B cell (primary cell): ENCODE results near the gene LRRC4C. TPM values are rescaled to one million over a fixed set of nuclear protein-coding genes. Genes with fewer than 3 reads are reported as not detected.

Experiments
- ATAC-seq: fragments of 200-7000 bp; cut with Tn5 transposase; one replicate; pipeline ENCODE4 v1.10.0; 2021; ENCODE audit warnings: low read depth, mild to moderate bottlenecking, moderate number of reproducible peaks, moderate library complexity
- CTCF ChIA-PET: fragments of 350-600 bp; sonication (Branson Sonifier 250); formaldehyde crosslinking; loops from one replicate; lab custom pipeline; 2021; ENCODE audit warnings: antibody characterized with exemption, inconsistent platforms; lab: Charles Lee
- POLR2A ChIA-PET: fragments of 350-600 bp; sonication (Branson Sonifier 250); formaldehyde crosslinking; loops from one replicate; lab custom pipeline; 2021; ENCODE audit warnings: antibody characterized with exemption; lab: Charles Lee
- DNase-seq: peaks from one replicate; pipeline ENCODE4 v3.0.0; 2013
- H2AFZ ChIP-seq: 2 replicates; pipeline ENCODE4 v1.6.1; 2012; ENCODE audit warnings: mild to moderate bottlenecking, low read depth, low read length; ENCODE audit not compliant: insufficient read depth, poor library complexity, severe bottlenecking
- H3K27ac ChIP-seq, 2 donors: 1 replicate in 1 of 2; 2 replicates in 1 of 2; pipeline ENCODE4 v1.5.1; 2012 to 2013; ENCODE audit warnings: low read length in 2 of 2, mild to moderate bottlenecking in 2 of 2, moderate library complexity in 1 of 2
- H3K27me3 ChIP-seq, 4 experiments: fragments of 200-600 bp in 1 of 4; sonication (generic) in 1 of 4; replicated peaks in 1 of 4; 1 replicate in 2 of 4; 2 replicates in 2 of 4; pipeline versions ENCODE4 v1.6.1 to v1.7.0; 2013 to 2016; ENCODE audit warnings: low read length in 3 of 4, mild to moderate bottlenecking in 2 of 4, mixed read lengths in 1 of 4, moderate library complexity in 1 of 4; ENCODE audit not compliant: insufficient read depth in 4 of 4, control insufficient read depth in 3 of 4; ENCODE audit errors: control extremely low read depth in 1 of 4
- H3K36me3 ChIP-seq, 2 experiments: replicated peaks in 1 of 2; 1 replicate in 1 of 2; 2 replicates in 1 of 2; pipeline versions ENCODE4 v1.6.1 to v1.7.1; 2013; ENCODE audit warnings: low read length in 1 of 2; ENCODE audit not compliant: insufficient read depth in 2 of 2, control insufficient read depth in 1 of 2; ENCODE audit errors: control extremely low read depth in 1 of 2, extremely low read depth in 1 of 2
- H3K4me1 ChIP-seq, 2 donors: fragments of 200-600 bp in 1 of 2; sonication (generic) in 1 of 2; 1 replicate in 1 of 2; 2 replicates in 1 of 2; pipeline versions ENCODE4 v1.5.1 to v1.6.1; 2013 to 2017; ENCODE audit warnings: low read length in 2 of 2; ENCODE audit not compliant: control insufficient read depth in 2 of 2, insufficient read depth in 2 of 2
- H3K4me2 ChIP-seq: replicated peaks from 2 replicates; pipeline ENCODE3; 2012; ENCODE audit warnings: mild to moderate bottlenecking, low read depth, low read length; ENCODE audit not compliant: poor library complexity, severe bottlenecking
- H3K4me3 ChIP-seq, 5 experiments: fragments of 200-600 bp in 1 of 5; sonication (generic) in 1 of 5; 1 replicate in 3 of 5; 2 replicates in 2 of 5; pipeline versions ENCODE4 v1.5.1 to v1.7.0; 2011 to 2016; ENCODE audit warnings: low read length in 4 of 5, mild to moderate bottlenecking in 4 of 5, low read depth in 2 of 5, control low read depth in 1 of 5, moderate library complexity in 1 of 5; ENCODE audit not compliant: insufficient read depth in 1 of 5; ENCODE audit errors: control extremely low read depth in 1 of 5, extremely low read depth in 1 of 5
- H3K79me2 ChIP-seq: fragments of 200-600 bp; sonication (generic); one replicate; pipeline ENCODE4 v1.6.0; 2016; ENCODE audit warnings: low read length; ENCODE audit not compliant: control insufficient read depth, insufficient read depth
- H3K9ac ChIP-seq: fragments of 200-600 bp; sonication (generic); 2 replicates; pipeline ENCODE4 v1.6.1; 2017; ENCODE audit warnings: mild to moderate bottlenecking, low read length, moderate library complexity
- H3K9me3 ChIP-seq, 3 donors: one replicate each; pipeline versions ENCODE4 v1.6.1 to v1.7.1; 2013; ENCODE audit warnings: low read length in 2 of 3; ENCODE audit not compliant: control insufficient read depth in 2 of 3, insufficient read depth in 1 of 3; ENCODE audit errors: control extremely low read depth in 1 of 3
- H4K20me1 ChIP-seq: 2 replicates; pipeline ENCODE4 v1.6.0; 2012; ENCODE audit warnings: mild to moderate bottlenecking, low read length; ENCODE audit not compliant: insufficient read depth, control insufficient read depth, poor library complexity, severe bottlenecking
- H3K27ac Mint-ChIP-seq: one replicate; pipeline ENCODE4 v1.8.0; 2021; ENCODE audit warnings: mixed read lengths
- H3K27me3 Mint-ChIP-seq: one replicate; pipeline ENCODE4 v1.8.0; 2021; ENCODE audit warnings: mixed read lengths
- H3K4me1 Mint-ChIP-seq: one replicate; pipeline ENCODE4 v1.8.0; 2021; ENCODE audit warnings: mixed read lengths
- H3K4me3 Mint-ChIP-seq: one replicate; pipeline ENCODE4 v1.8.0; 2021; ENCODE audit warnings: mixed read lengths
- H3K9me3 Mint-ChIP-seq: one replicate; pipeline ENCODE4 v1.8.0; 2022; ENCODE audit warnings: mixed read lengths; ENCODE audit not compliant: insufficient read depth
- CTCF ChIP-seq: fragments of 200-600 bp; IDR thresholded peaks from one replicate; pipeline ENCODE4 v1.8.0; 2022; ENCODE audit warnings: antibody characterized with exemption, mild to moderate bottlenecking
- EZH2 ChIP-seq: IDR thresholded peaks from 2 replicates; pipeline ENCODE4 v1.6.1; 2012; ENCODE audit warnings: borderline replicate concordance, low read depth, mild to moderate bottlenecking, moderate library complexity, low read length; ENCODE audit not compliant: insufficient read depth, poor library complexity, severe bottlenecking
- WGBS: methylation state at CpG from one replicate; pipeline ENCODE4 v1.1.5; 2013; ENCODE audit warnings: missing lambda C conversion rate; ENCODE audit not compliant: insufficient coverage; 5-methylcytosine and 5-hydroxymethylcytosine counted together
- intact Hi-C: fragments of 100-400 bp; cut with micrococcal nuclease; formaldehyde crosslinking; loops from one replicate; pipeline ENCODE4 v1.10.0; 2022
- polyA plus RNA-seq: library from polyadenylated mRNA; depleted of rRNA; stranded (reverse); fragments of >200 nt; gene quantifications from 2 replicates; pipeline ENCODE4 v1.2.3, GENCODE V29; 2012
- total RNA-seq, 2 donors: library from RNA; stranded (reverse); fragments of 120-200 nt in 1 of 2; gene quantifications; 1 replicate in 1 of 2; 2 replicates in 1 of 2; pipeline versions ENCODE4 v1.2.3 to v1.2.4, GENCODE V29; 2013 to 2022

LRRC4C gene
- total and polyA plus RNA-seq, 2 donors (not counting 1 experiment from before 2014, with no cell fraction given): 0.57 TPM; not detected in 1

- CTCF ChIA-PET: no interaction called here
- TF ChIP-seq EZH2: no peak
- no peak for TF ChIP-seq CTCF
- 89% methylated on average over 3 of the region's 3 CpGs for WGBS
Observed at GRCh38 chr11:40323241-40323640, 1136.2 kb downstream of the LRRC4C start.

DNA sequence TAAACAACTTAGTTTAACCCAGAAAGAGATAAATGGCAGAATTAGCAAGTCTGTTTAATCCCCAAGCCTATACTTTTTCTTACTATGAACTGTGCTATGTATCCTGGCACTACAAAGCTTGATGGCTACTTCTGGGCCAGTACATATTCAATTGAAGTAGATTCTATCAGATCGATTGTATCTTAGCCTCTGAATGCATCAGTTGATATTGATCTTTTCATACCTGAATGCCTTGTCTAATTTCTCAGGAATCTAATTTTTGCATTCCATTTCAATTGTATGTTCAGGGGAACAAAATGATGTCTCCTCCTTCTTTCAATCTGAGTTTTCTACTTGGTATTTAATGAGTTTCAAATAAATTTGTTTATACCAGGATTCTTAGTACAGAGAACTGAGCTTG lies 1137.9 kb downstream of the LRRC4C start:
- no peak for TF ChIP-seq EZH2
- TF ChIP-seq CTCF: no peak
- DNase-seq (no peak), ATAC-seq (no peak)
- no peak overlapping the region for H3K27ac ChIP-seq
- H3K4me2 ChIP-seq: no peak overlapping the region
- WGBS: 100% methylated on average over 1 of the region's 1 CpG
- no peaks in the 10 kb centered on the region for H3K4me1 Mint-ChIP-seq
- peaks cover 5% of the 10 kb centered on the region for H3K9me3 Mint-ChIP-seq
- ChIA-PET CTCF (no interaction called here), POLR2A (no interaction called here)
- no peak overlapping the region for H3K27ac Mint-ChIP-seq
- no peaks in the 10 kb centered on the region for H3K9me3 ChIP-seq
- H3K9ac ChIP-seq: no peak overlapping the region
- no peaks in the 10 kb centered on the region for H3K79me2 ChIP-seq
- no peaks in the 10 kb centered on the region for H3K27me3 Mint-ChIP-seq
- H4K20me1 ChIP-seq: no peaks in the 10 kb centered on the region
- H3K4me3 Mint-ChIP-seq: no peak overlapping the region
- no peaks in the 10 kb centered on the region for H3K27me3 ChIP-seq
- intact Hi-C loops: no loop called here
- H2AFZ ChIP-seq: no peak overlapping the region
- H3K4me1 ChIP-seq: no peaks in the 10 kb centered on the region
- no peaks in the 10 kb centered on the region for H3K36me3 ChIP-seq
- H3K4me3 ChIP-seq: no peak overlapping the region

More at GRCh38 chr11:40323241-40323640, 1136.2 kb downstream of the LRRC4C start:
- Mint-ChIP-seq H3K9me3 (peaks cover 5% of the 10 kb centered on the region), H3K27ac (no peak overlapping the region), H3K27me3 (no peaks in the 10 kb centered on the region), H3K4me1 (no peaks in the 10 kb centered on the region), H3K4me3 (no peak overlapping the region)
- H3K4me2 ChIP-seq: no peak overlapping the region
- no peak overlapping the region for H3K27ac ChIP-seq
- POLR2A ChIA-PET: no interaction called here
- DNase-seq: no peak
- H4K20me1 ChIP-seq: no peaks in the 10 kb centered on the region
- intact Hi-C loops: no loop called here
- H3K27me3 ChIP-seq: no peaks in the 10 kb centered on the region
- no peaks in the 10 kb centered on the region for H3K9me3 ChIP-seq
- no peak overlapping the region for H3K9ac ChIP-seq
- ATAC-seq: no peak
- H2AFZ ChIP-seq: no peak overlapping the region
- H3K4me3 ChIP-seq: no peak overlapping the region
- H3K4me1 ChIP-seq: no peaks in the 10 kb centered on the region
- no peaks in the 10 kb centered on the region for H3K36me3 ChIP-seq
- H3K79me2 ChIP-seq: no peaks in the 10 kb centered on the region
